LNCAP (cell line): ENCODE data around the gene TAOK1.

Experiments
- TF ChIP-seq, protein P1 (sequence below): fragments of 450-650 bp; IDR thresholded peaks from 2 replicates; pipeline ENCODE4 v1.5.1; 2017; ENCODE audit warnings: mild to moderate bottlenecking

TAOK1 gene

GRCh38 chr17:29384901-29385300 lies 5.3 kb upstream of the TAOK1 start:
- TF ChIP-seq, protein P1, sequence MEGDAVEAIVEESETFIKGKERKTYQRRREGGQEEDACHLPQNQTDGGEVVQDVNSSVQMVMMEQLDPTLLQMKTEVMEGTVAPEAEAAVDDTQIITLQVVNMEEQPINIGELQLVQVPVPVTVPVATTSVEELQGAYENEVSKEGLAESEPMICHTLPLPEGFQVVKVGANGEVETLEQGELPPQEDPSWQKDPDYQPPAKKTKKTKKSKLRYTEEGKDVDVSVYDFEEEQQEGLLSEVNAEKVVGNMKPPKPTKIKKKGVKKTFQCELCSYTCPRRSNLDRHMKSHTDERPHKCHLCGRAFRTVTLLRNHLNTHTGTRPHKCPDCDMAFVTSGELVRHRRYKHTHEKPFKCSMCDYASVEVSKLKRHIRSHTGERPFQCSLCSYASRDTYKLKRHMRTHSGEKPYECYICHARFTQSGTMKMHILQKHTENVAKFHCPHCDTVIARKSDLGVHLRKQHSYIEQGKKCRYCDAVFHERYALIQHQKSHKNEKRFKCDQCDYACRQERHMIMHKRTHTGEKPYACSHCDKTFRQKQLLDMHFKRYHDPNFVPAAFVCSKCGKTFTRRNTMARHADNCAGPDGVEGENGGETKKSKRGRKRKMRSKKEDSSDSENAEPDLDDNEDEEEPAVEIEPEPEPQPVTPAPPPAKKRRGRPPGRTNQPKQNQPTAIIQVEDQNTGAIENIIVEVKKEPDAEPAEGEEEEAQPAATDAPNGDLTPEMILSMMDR = no peak

DNA sequence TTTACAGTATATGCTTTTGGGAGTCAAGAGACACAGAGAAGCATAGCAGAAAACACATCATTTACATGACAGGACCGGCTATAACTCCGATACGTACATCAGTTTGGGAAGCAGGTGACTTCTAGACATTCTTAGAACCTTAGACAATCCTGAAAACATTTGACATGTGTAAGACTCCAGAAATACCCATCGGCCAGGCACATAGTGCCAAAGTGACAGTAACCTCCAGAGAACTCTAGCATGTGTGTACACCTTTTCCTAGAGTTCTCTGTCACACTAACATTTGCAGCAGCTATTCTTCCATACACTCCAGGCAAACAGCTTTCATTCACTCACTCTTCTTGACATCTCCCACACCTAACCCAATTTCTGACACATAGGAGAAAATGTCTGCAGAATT lies 3.4 kb upstream of the TAOK1 start:
- TF ChIP-seq, protein P1 = no peak

GRCh38 chr17:29388937-29389336 lies 1.2 kb upstream of the TAOK1 start:
- TF ChIP-seq, protein P1 = no peak

DNA sequence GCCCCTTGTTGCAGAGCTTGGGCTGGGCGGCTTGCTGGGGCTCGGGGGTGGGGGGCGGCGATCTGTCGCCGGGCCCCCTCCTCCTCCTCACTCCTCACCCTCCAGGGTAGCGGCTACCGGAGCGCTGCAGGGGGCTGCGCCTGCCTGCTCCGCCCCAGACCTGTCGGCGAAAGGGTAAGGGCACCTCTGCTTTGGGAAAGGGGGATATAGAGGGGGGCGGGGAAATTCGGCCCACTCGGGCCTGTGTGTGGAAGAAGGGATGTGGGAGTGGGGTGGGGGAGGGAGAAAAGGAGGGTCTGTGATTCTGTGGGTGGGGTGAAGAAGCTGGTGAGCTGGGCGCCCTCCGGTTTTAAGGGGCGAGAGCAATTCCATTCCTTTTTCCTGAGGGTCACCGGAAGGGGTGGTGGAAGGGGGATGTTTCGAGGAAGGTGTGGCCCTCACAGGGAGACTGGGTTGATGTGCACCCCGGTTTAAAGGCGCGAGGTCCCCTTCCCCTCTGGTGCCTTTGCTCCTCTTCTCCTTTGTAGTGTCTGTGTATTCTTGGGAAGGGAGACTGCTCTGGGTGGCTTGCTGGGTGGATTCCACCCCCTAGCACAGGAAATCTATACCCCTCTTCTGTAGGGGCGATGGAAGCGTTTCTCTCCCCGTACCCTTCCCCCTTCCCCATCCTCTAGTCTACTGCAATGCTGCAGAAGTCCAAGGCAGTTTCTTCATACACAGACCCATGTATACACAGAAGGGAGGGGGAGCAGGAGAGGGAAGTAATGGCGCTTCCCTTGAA lies 878 bp downstream of the TAOK1 start:
- TF ChIP-seq, protein P1 = no peak

DNA sequence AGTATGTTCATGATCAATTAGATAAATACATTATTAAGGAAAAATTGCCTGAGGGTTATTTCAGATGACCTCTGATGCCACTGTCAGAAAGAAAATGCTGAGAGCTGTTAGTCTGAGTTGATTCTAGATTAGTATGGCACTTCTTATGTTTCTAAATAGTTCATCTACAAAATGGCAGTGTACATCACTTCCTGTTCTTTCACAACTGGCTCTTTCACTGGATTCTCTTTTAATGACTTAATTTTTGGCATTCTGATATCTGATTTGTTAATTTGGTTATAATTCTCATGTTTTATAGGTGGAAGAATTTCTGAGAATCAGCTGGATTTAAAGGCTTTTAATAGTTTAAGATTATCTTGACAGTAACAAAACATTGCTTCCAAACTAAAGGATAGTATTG lies 3.3 kb downstream of the TAOK1 start:
- TF ChIP-seq, protein P1 = no peak

- TF ChIP-seq, protein P1 = no peak
These were observed 4.6 kb downstream of the TAOK1 start for GRCh38 chr17:29394761-29395160.

- TF ChIP-seq, protein P1 = no peak
These were observed 5.9 kb downstream of the TAOK1 start for GRCh38 chr17:29396066-29396465.

- TF ChIP-seq, protein P1 = no peak
These were observed 9.5 kb downstream of the TAOK1 start for GRCh38 chr17:29399634-29400033.
